CD4-positive, alpha-beta memory T cell (primary cell): Measurements from ENCODE around the gene FGF19. TPM values are rescaled to one million over a fixed set of nuclear protein-coding genes. Genes with fewer than 3 reads are reported as not detected.
A peak's percentile ranks its signal among the peaks of the same experiment; 100 is the strongest.

ENCODE experiments used
- CTCF ChIA-PET: fragments of 350-600 bp; sonication (Branson Sonifier 250); formaldehyde crosslinking; loops from one replicate; lab custom pipeline; 2021; ENCODE audit warnings: inconsistent platforms; ENCODE audit not compliant: partially characterized antibody; lab: Charles Lee
- POLR2A ChIA-PET: fragments of 350-600 bp; sonication (Branson Sonifier 250); formaldehyde crosslinking; loops from one replicate; lab custom pipeline; 2021; ENCODE audit not compliant: partially characterized antibody; lab: Charles Lee
- DNase-seq, 5 donors: peaks; one replicate each; pipeline versions ENCODE4 v3.0.0 to v3.0.0-alpha.2; 2020 to 2022; ENCODE audit warnings: mixed read lengths in 1 of 5
- H3K27ac ChIP-seq: one replicate; pipeline ENCODE4 v1.7.0; 2013; ENCODE audit warnings: low read depth, low read length
- H3K27me3 ChIP-seq: 2 replicates; pipeline ENCODE4 v1.7.0; 2013; ENCODE audit warnings: mild to moderate bottlenecking, low read length, moderate library complexity; ENCODE audit not compliant: insufficient read depth
- H3K36me3 ChIP-seq: 2 replicates; pipeline ENCODE4 v1.7.0; 2013; ENCODE audit warnings: mild to moderate bottlenecking, low read length, moderate library complexity; ENCODE audit not compliant: insufficient read depth
- H3K4me1 ChIP-seq: 2 replicates; pipeline ENCODE4 v1.7.0; 2013; ENCODE audit warnings: mild to moderate bottlenecking, low read length, moderate library complexity; ENCODE audit not compliant: insufficient read depth
- H3K4me3 ChIP-seq, 2 donors: one replicate each; pipeline ENCODE4 v1.7.0; 2013; ENCODE audit warnings: low read length in 2 of 2, mild to moderate bottlenecking in 1 of 2
- H3K9me3 ChIP-seq, 2 donors: one replicate each; pipeline ENCODE4 v1.7.0; 2013; ENCODE audit warnings: low read length in 2 of 2, control low read depth in 1 of 2; ENCODE audit not compliant: control insufficient read depth in 1 of 2
- H3K27ac Mint-ChIP-seq, 7 donors: one replicate each; pipeline ENCODE4 v1.8.0; 2020 to 2021; ENCODE audit warnings: mixed read lengths in 7 of 7, mild to moderate bottlenecking in 6 of 7, inconsistent platforms in 3 of 7, moderate library complexity in 3 of 7
- H3K27me3 Mint-ChIP-seq, 2 donors: one replicate each; pipeline ENCODE4 v1.8.0; 2020 to 2021; ENCODE audit warnings: mixed read lengths in 2 of 2
- H3K36me3 Mint-ChIP-seq, 2 donors: one replicate each; pipeline ENCODE4 v1.8.0; 2020 to 2021; ENCODE audit warnings: mixed read lengths in 2 of 2, inconsistent platforms in 1 of 2, mild to moderate bottlenecking in 1 of 2
- H3K4me1 Mint-ChIP-seq, 4 donors: one replicate each; pipeline ENCODE4 v1.8.0; 2020 to 2021; ENCODE audit warnings: mixed read lengths in 4 of 4, mild to moderate bottlenecking in 1 of 4
- H3K4me3 Mint-ChIP-seq, 8 donors: one replicate each; pipeline ENCODE4 v1.8.0; 2020 to 2021; ENCODE audit warnings: mixed read lengths in 8 of 8, mild to moderate bottlenecking in 7 of 8, moderate library complexity in 6 of 8, inconsistent platforms in 3 of 8
- H3K9me3 Mint-ChIP-seq, 8 donors: one replicate each; pipeline ENCODE4 v1.8.0; 2020 to 2021; ENCODE audit warnings: mixed read lengths in 8 of 8, mild to moderate bottlenecking in 5 of 8, inconsistent platforms in 3 of 8, moderate library complexity in 1 of 8
- intact Hi-C: fragments of 100-400 bp; cut with micrococcal nuclease; formaldehyde crosslinking; loops from one replicate; pipeline ENCODE4 v1.15.1; 2023
- polyA plus RNA-seq, 2 donors: library from polyadenylated mRNA; unstranded; fragments of 300-500 nt; fragmentation: Illumina TruSeq; gene quantifications; one replicate each; pipeline ENCODE4 v1.2.3, GENCODE V29; 2021
- total RNA-seq, 2 experiments: library from RNA; stranded (reverse); gene quantifications; one replicate each; pipeline ENCODE4 v1.2.3, GENCODE V29; 2021

FGF19 gene
- total and polyA plus RNA-seq, 4 experiments from 2014 or later = not detected

DNA sequence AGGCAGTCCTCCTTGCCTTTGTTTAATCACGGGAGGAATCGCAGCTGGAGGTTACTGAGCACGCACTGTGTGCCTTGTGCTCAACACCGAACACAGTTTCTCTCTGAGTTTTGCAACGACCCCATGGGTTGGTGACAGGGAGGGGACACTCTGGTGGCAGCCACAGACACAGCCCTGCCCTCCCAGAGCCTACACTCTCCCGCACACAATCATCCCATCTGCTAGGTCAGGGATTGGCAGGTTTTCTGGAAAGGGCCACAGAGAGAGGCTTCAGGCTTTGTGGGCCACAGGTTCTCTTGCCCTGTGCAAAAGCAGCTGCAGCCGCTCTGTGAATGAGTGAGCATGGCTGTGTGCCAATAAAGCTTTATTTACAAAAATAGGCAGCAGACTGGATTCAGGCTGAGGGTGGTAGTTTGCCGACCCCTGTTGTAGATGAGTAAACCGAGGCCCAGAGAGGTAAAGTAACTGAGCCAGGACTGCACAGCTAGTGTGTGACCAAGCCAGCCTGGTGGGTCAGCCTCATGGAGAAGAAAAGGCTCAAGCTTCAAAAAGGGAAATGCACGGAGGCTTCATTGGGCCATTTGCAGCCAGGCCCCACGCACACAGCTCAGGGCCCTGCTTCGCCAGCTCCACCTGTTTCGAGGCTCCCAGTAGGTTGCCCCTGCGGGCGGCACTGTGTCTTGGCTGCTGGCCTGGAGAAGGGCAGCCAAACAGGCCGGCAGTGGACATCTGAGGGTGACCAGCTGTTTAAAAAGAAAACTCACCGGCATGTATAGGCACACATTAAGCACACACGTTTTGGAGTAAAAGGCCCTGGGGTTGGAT, 45.0 kb downstream of the FGF19 start:
- Mint-ChIP-seq H3K4me3 (no peak overlapping the region), H3K9me3 (no peaks in the 10 kb centered on the region), H3K36me3 (peaks cover 1 to 13% of the 10 kb centered on the region in 2 donors), H3K4me1 (peaks cover 0 to 1% (median 0%) of the 10 kb centered on the region in 4 donors), H3K27me3 (no peaks in the 10 kb centered on the region), H3K27ac (no peak overlapping the region)
- H3K9me3 ChIP-seq = no peaks in the 10 kb centered on the region
- POLR2A ChIA-PET = interaction anchor here (0.9 kb wide), 1 partner anchor 17 kb away, joined by 4 read pairs; the partner anchor contains the start of gene LTO1
- intact Hi-C loops = no loop called here
- H3K36me3 ChIP-seq = peaks cover 4% of the 10 kb centered on the region
- CTCF ChIA-PET = interaction anchor here (0.6 to 2.2 kb wide), 2 partner anchors 11 to 884 kb away, joined by 4 to 7 read pairs; no protein-coding TSS in a partner anchor
- no peak overlapping the region for H3K4me3 ChIP-seq
- H3K27me3 ChIP-seq = no peaks in the 10 kb centered on the region
- H3K27ac ChIP-seq = no peak overlapping the region
- no peak for DNase-seq
- no peaks in the 10 kb centered on the region for H3K4me1 ChIP-seq

DNA sequence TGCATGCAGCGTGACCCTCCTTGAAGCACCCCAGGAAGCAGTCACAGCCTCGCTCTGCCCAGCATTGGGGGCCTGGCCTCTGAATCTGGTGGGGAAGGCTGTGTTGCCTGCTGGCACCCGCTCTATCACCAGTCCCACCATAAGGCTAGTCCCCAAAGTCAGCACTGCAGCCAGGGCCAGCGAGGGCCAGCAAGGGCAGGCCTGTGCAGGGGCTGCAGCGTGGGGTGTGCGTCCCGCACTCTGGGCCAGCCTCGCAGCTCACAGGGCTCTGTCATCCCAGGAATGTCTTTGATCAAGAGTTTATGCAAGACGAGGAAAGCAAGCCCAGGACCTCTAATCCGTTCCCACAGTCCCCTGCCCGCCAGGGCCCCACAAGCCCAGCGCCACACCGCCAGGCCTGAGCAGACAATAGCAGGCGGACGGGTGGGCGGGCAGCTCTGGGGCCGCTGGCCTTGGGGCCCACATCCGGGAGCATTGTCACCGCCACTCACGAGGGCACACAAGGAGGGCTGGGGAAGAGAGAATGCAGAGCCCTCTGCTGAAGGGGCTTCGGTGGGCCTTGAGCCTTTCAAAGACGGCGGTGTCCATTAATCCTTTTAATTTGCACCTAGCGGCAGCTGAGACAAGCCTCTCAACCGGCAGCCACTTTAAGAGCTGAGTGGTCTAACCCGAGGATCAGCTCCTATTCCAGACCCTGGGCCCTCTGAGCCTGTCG, 45.8 kb downstream of the FGF19 start:
- intact Hi-C loops = no loop called here
- Mint-ChIP-seq H3K27ac (no peak overlapping the region), H3K36me3 (peaks cover 0 to 5% of the 10 kb centered on the region in 2 donors), H3K27me3 (no peaks in the 10 kb centered on the region), H3K4me1 (peaks cover 0 to 1% (median 0%) of the 10 kb centered on the region in 4 donors), H3K4me3 (no peak overlapping the region), H3K9me3 (no peaks in the 10 kb centered on the region)
- POLR2A ChIA-PET = no interaction called here
- Histone ChIP-seq H3K27ac (no peak overlapping the region), H3K9me3 (no peaks in the 10 kb centered on the region), H3K27me3 (no peaks in the 10 kb centered on the region), H3K4me3 (no peak overlapping the region), H3K36me3 (peaks cover 4% of the 10 kb centered on the region), H3K4me1 (no peaks in the 10 kb centered on the region)
- CTCF ChIA-PET = interaction anchor here (0.6 kb wide), 1 partner anchor 884 kb away, joined by 4 read pairs; no protein-coding TSS in a partner anchor
- no peak for DNase-seq

- Mint-ChIP-seq H3K4me1 (peaks cover 0 to 1% (median 0%) of the 10 kb centered on the region in 4 donors), H3K27ac (no peak overlapping the region), H3K27me3 (no peaks in the 10 kb centered on the region), H3K9me3 (no peaks in the 10 kb centered on the region), H3K4me3 (no peak overlapping the region), H3K36me3 (peaks cover 0 to 5% of the 10 kb centered on the region in 2 donors)
- H3K36me3 ChIP-seq = peaks cover 4% of the 10 kb centered on the region
- no peak overlapping the region for H3K27ac ChIP-seq
- intact Hi-C loops = no loop called here
- CTCF ChIA-PET = no interaction called here
- H3K4me3 ChIP-seq = no peak overlapping the region
- POLR2A ChIA-PET = no interaction called here
- H3K27me3 ChIP-seq = no peaks in the 10 kb centered on the region
- H3K9me3 ChIP-seq = no peaks in the 10 kb centered on the region
- no peak for DNase-seq
- no peaks in the 10 kb centered on the region for H3K4me1 ChIP-seq
Measured at GRCh38 chr11:69657456-69657910, 46.3 kb downstream of the FGF19 start.

- Mint-ChIP-seq H3K27me3 (no peaks in the 10 kb centered on the region), H3K9me3 (no peaks in the 10 kb centered on the region), H3K27ac (no peak overlapping the region), H3K4me3 (peak overlapping the region in 1 of 8 donors; percentile 8), H3K36me3 (peaks cover 0 to 6% of the 10 kb centered on the region in 2 donors), H3K4me1 (peaks cover 0 to 1% (median 0%) of the 10 kb centered on the region in 4 donors)
- H3K36me3 ChIP-seq = peaks cover 4% of the 10 kb centered on the region
- no peak overlapping the region for H3K27ac ChIP-seq
- CTCF ChIA-PET = interaction anchor here (2.5 kb wide), 1 partner anchor 13 kb away, joined by 10 read pairs; no protein-coding TSS in a partner anchor
- intact Hi-C loops = no loop called here
- no peak for DNase-seq
- no peaks in the 10 kb centered on the region for H3K9me3 ChIP-seq
- no peaks in the 10 kb centered on the region for H3K27me3 ChIP-seq
- POLR2A ChIA-PET = interaction anchor here (1.3 kb wide), 1 partner anchor 18 kb away, joined by 4 read pairs; no protein-coding TSS in a partner anchor
- H3K4me1 ChIP-seq = no peaks in the 10 kb centered on the region
- no peak overlapping the region for H3K4me3 ChIP-seq
Measured at GRCh38 chr11:69656536-69657455, 47.0 kb downstream of the FGF19 start.

- H3K4me3 ChIP-seq = no peak overlapping the region
- no peaks in the 10 kb centered on the region for H3K27me3 ChIP-seq
- H3K9me3 ChIP-seq = no peaks in the 10 kb centered on the region
- Mint-ChIP-seq H3K27me3 (no peaks in the 10 kb centered on the region), H3K9me3 (no peaks in the 10 kb centered on the region), H3K27ac (peak overlapping the region in 1 of 7 donors; percentile 72), H3K4me1 (peaks cover 0 to 1% (median 0%) of the 10 kb centered on the region in 4 donors), H3K4me3 (no peak overlapping the region), H3K36me3 (peaks cover 0 to 6% of the 10 kb centered on the region in 2 donors)
- ChIA-PET CTCF (interaction anchor here (1.3 to 2.5 kb wide), 2 partner anchors 13 to 14 kb away, joined by 3 to 10 read pairs; no protein-coding TSS in a partner anchor), POLR2A (interaction anchor here (1.3 kb wide), 1 partner anchor 19 kb away, joined by 4 read pairs; no protein-coding TSS in a partner anchor)
- peaks cover 2% of the 10 kb centered on the region for H3K36me3 ChIP-seq
- H3K4me1 ChIP-seq = no peaks in the 10 kb centered on the region
- H3K27ac ChIP-seq = no peak overlapping the region
- DNase-seq = no peak
- intact Hi-C loops = no loop called here
Measured at GRCh38 chr11:69655479-69656428, 48.1 kb downstream of the FGF19 start.
